H9 (cell line): ENCODE measurements around the gene DEFB121. TPM values are rescaled to one million over a fixed set of nuclear protein-coding genes. Genes with fewer than 3 reads are reported as not detected.

Experiments used
- DNase-seq: peaks from one replicate; pipeline ENCODE4 v3.0.0-alpha.2; 2017
- H2AFZ ChIP-seq: one replicate; pipeline ENCODE4 v1.6.1; 2013; ENCODE audit warnings: mild to moderate bottlenecking, low read length, control low read depth, moderate library complexity
- H2AK5ac ChIP-seq: 2 replicates; pipeline ENCODE4 v1.6.1; 2013; ENCODE audit warnings: low read length, control low read depth, mixed read lengths; ENCODE audit not compliant: insufficient read length
- H2BK120ac ChIP-seq: one replicate; pipeline ENCODE4 v1.6.1; 2013; ENCODE audit warnings: low read depth, mild to moderate bottlenecking, low read length, control low read depth, inconsistent platforms; ENCODE audit not compliant: poor library complexity, severe bottlenecking
- H2BK12ac ChIP-seq: 2 replicates; pipeline ENCODE4 v1.6.1; 2013; ENCODE audit warnings: low read length, control low read depth, mixed read lengths, low read depth; ENCODE audit not compliant: insufficient read length
- H2BK15ac ChIP-seq: 2 replicates; pipeline ENCODE4 v1.6.1; 2013; ENCODE audit warnings: low read depth, low read length, control low read depth
- H2BK20ac ChIP-seq: one replicate; pipeline ENCODE4 v1.6.1; 2013; ENCODE audit warnings: low read depth, mild to moderate bottlenecking, low read length, control low read depth, inconsistent platforms; ENCODE audit not compliant: poor library complexity, severe bottlenecking
- H2BK5ac ChIP-seq: 2 replicates; pipeline ENCODE4 v1.6.1; 2013; ENCODE audit warnings: low read length, control low read depth, mixed read lengths; ENCODE audit not compliant: insufficient read length
- H3K14ac ChIP-seq: 2 replicates; pipeline ENCODE4 v1.6.1; 2013; ENCODE audit warnings: low read length, control low read depth; ENCODE audit not compliant: insufficient read depth
- H3K18ac ChIP-seq: 2 replicates; pipeline ENCODE4 v1.6.1; 2013; ENCODE audit warnings: low read depth, mild to moderate bottlenecking, mixed read lengths, low read length, control low read depth; ENCODE audit not compliant: insufficient read length
- H3K23ac ChIP-seq: 2 replicates; pipeline ENCODE4 v1.6.1; 2013; ENCODE audit warnings: low read length, control low read depth, mixed read lengths, low read depth; ENCODE audit not compliant: insufficient read length
- H3K23me2 ChIP-seq: 2 replicates; pipeline ENCODE4 v1.6.1; 2013; ENCODE audit warnings: low read depth, mild to moderate bottlenecking, mixed read lengths, low read length, control low read depth; ENCODE audit not compliant: insufficient read length, poor library complexity, severe bottlenecking
- H3K27ac ChIP-seq: 2 replicates; pipeline ENCODE4 v1.5.1; 2013; ENCODE audit warnings: low read length, control low read depth, mixed read lengths, low read depth; ENCODE audit not compliant: insufficient read length
- H3K27me3 ChIP-seq: 2 replicates; pipeline ENCODE4 v1.6.1; 2013; ENCODE audit warnings: low read length, control low read depth, inconsistent platforms; ENCODE audit not compliant: insufficient read depth
- H3K4ac ChIP-seq: 2 replicates; pipeline ENCODE4 v1.6.1; 2013; ENCODE audit warnings: low read depth, mild to moderate bottlenecking, control low read depth, inconsistent platforms, low read length, moderate library complexity
- H3K4me1 ChIP-seq: 2 replicates; pipeline ENCODE4 v1.6.1; 2013; ENCODE audit warnings: low read length, control low read depth, inconsistent platforms; ENCODE audit not compliant: insufficient read depth
- H3K4me2 ChIP-seq: 2 replicates; pipeline ENCODE4 v1.6.1; 2013; ENCODE audit warnings: low read length, control low read depth, mixed read lengths; ENCODE audit not compliant: insufficient read length, insufficient read depth
- H3K56ac ChIP-seq: 2 replicates; pipeline ENCODE4 v1.6.1; 2013; ENCODE audit warnings: low read depth, mild to moderate bottlenecking, mixed read lengths, low read length, control low read depth; ENCODE audit not compliant: insufficient read length
- H3K79me1 ChIP-seq: 2 replicates; pipeline ENCODE4 v1.6.1; 2013; ENCODE audit warnings: low read depth, mild to moderate bottlenecking, moderate library complexity, low read length, control low read depth, inconsistent platforms; ENCODE audit not compliant: insufficient read depth, poor library complexity, severe bottlenecking
- H3K79me2 ChIP-seq: 2 replicates; pipeline ENCODE4 v1.6.1; 2013; ENCODE audit warnings: low read length, control low read depth, inconsistent platforms; ENCODE audit not compliant: insufficient read depth
- H3K9ac ChIP-seq: 2 replicates; pipeline ENCODE4 v1.6.1; 2013; ENCODE audit warnings: low read length, control low read depth, mixed read lengths; ENCODE audit not compliant: insufficient read length; ENCODE audit errors: extremely low read depth
- H3K9me3 ChIP-seq: one replicate; pipeline ENCODE4 v1.6.1; 2013; ENCODE audit warnings: low read depth, low read length, inconsistent platforms; ENCODE audit not compliant: control insufficient read depth
- H3T11ph ChIP-seq: one replicate; pipeline ENCODE4 v1.6.1; 2013; ENCODE audit warnings: mild to moderate bottlenecking, low read length, control low read depth, inconsistent platforms
- H4K20me1 ChIP-seq: one replicate; pipeline ENCODE4 v1.6.1; 2013; ENCODE audit not compliant: control insufficient read depth, insufficient read length, insufficient read depth
- H4K5ac ChIP-seq: 2 replicates; pipeline ENCODE4 v1.6.1; 2013; ENCODE audit warnings: low read depth, mild to moderate bottlenecking, mixed read lengths, low read length, control low read depth; ENCODE audit not compliant: insufficient read length
- H4K8ac ChIP-seq: replicated peaks from 2 replicates; pipeline ENCODE4 v1.6.1; 2013; ENCODE audit warnings: low read length, control low read depth, mixed read lengths, low read depth; ENCODE audit not compliant: insufficient read length
- H4K91ac ChIP-seq: 2 replicates; pipeline ENCODE4 v1.6.1; 2013; ENCODE audit warnings: low read depth, mild to moderate bottlenecking, moderate library complexity, mixed read lengths, low read length, control low read depth; ENCODE audit not compliant: insufficient read length
- H3K27ac Mint-ChIP-seq, 3 experiments: 2 replicates in 2 of 3; 3 replicates in 1 of 3; pipeline ENCODE4 v1.8.0; 2020 to 2021; ENCODE audit warnings: mixed read lengths in 3 of 3, mild to moderate bottlenecking in 1 of 3, moderate library complexity in 1 of 3
- H3K27me3 Mint-ChIP-seq: 2 replicates; pipeline ENCODE4 v1.8.0; 2021; ENCODE audit warnings: low read depth, mild to moderate bottlenecking, moderate library complexity, mixed read lengths
- H3K36me3 Mint-ChIP-seq, 3 experiments: 2 replicates in 2 of 3; 3 replicates in 1 of 3; pipeline ENCODE4 v1.8.0; 2020 to 2021; ENCODE audit warnings: low read depth in 3 of 3, mixed read lengths in 3 of 3; ENCODE audit not compliant: insufficient read depth in 1 of 3
- H3K4me1 Mint-ChIP-seq, 2 experiments: 2 replicates each; pipeline ENCODE4 v1.8.0; 2020; ENCODE audit warnings: mixed read lengths in 2 of 2
- H3K4me3 Mint-ChIP-seq, 2 experiments: 2 replicates in 1 of 2; 3 replicates in 1 of 2; pipeline ENCODE4 v1.8.0; 2020 to 2021; ENCODE audit warnings: mild to moderate bottlenecking in 2 of 2, mixed read lengths in 2 of 2, moderate library complexity in 1 of 2
- H3K9me3 Mint-ChIP-seq, 2 experiments: 2 replicates in 1 of 2; 3 replicates in 1 of 2; pipeline ENCODE4 v1.8.0; 2020; ENCODE audit warnings: mild to moderate bottlenecking in 2 of 2, mixed read lengths in 2 of 2, moderate library complexity in 1 of 2
- WGBS: extraction: QIAGEN DNeasy Blood & Tissue Kit; methylation state at CpG from one replicate; pipeline ENCODE4 v1.1.7; 2013; ENCODE audit warnings: missing lambda C conversion rate, low lambda C conversion rate, mixed read lengths; ENCODE audit not compliant: insufficient read length; ENCODE audit errors: extremely low coverage; 5-methylcytosine and 5-hydroxymethylcytosine counted together
- total RNA-seq: library from RNA; stranded (reverse); gene quantifications from 2 replicates; pipeline ENCODE4 v1.2.1, GENCODE V29; 2021
- TF ChIP-seq, protein P1 (sequence below): fragments of 200-600 bp; sonication (generic); conservative IDR thresholded peaks from 3 replicates; pipeline ENCODE4 v1.8.0; 2021; ENCODE audit warnings: antibody characterized with exemption, mild to moderate bottlenecking

The DEFB121 gene
- total RNA-seq, 1 experiment from 2014 or later, result not detected

DNA sequence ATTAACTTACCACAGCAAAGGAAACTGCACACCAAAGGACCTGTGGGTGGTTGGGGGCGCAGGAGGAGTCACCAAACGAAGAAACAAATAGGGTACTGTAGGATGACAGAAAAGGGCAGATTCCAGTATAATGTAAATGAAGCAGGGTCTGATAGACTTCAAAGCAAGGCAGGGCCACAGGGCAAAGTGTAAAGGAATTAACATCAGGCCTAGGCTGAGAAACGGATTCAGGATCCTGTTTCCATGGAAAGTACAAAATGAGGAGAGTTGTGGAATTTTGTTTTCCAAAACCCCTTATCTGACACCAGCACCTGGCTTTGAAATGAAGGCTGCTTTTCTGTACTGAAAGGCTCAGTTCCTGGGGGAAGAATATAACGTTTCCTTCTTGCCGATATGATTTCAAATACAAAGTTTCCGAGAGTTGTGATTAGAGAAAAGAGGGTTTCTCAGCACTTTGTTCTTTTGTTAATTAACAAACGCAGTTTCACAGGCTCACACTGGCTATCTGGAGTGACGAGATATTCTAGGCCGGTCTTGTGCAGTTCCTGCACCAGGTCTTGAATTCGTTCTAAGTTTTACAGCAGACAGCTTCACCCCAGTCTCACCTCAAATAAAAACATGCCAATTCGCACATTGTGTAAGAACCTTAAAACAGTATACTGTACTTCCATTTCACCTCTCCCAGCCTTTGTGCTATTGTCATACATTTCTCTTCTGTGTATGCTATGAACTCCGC lies 40.2 kb upstream of the DEFB121 start:
- peaks cover 8% of the 10 kb centered on the region for H3K27me3 Mint-ChIP-seq

More for the DNA sequence above, 40.2 kb upstream of the DEFB121 start:
- H3K9ac ChIP-seq, result no peak overlapping the region
- H3K18ac ChIP-seq, result no peak overlapping the region
- H3K14ac ChIP-seq, result no peak overlapping the region
- no peak overlapping the region for H3K23ac ChIP-seq
- no peak overlapping the region for H3K27ac ChIP-seq
- DNase-seq, result no peak
- no peaks in the 10 kb centered on the region for H3K23me2 ChIP-seq
- no peak overlapping the region for H2BK20ac ChIP-seq
- TF ChIP-seq, protein P1, sequence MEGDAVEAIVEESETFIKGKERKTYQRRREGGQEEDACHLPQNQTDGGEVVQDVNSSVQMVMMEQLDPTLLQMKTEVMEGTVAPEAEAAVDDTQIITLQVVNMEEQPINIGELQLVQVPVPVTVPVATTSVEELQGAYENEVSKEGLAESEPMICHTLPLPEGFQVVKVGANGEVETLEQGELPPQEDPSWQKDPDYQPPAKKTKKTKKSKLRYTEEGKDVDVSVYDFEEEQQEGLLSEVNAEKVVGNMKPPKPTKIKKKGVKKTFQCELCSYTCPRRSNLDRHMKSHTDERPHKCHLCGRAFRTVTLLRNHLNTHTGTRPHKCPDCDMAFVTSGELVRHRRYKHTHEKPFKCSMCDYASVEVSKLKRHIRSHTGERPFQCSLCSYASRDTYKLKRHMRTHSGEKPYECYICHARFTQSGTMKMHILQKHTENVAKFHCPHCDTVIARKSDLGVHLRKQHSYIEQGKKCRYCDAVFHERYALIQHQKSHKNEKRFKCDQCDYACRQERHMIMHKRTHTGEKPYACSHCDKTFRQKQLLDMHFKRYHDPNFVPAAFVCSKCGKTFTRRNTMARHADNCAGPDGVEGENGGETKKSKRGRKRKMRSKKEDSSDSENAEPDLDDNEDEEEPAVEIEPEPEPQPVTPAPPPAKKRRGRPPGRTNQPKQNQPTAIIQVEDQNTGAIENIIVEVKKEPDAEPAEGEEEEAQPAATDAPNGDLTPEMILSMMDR, result no peak
- no peaks in the 10 kb centered on the region for H3K79me2 ChIP-seq
- H3K27me3 ChIP-seq, result no peaks in the 10 kb centered on the region
- no peak overlapping the region for H2BK120ac ChIP-seq
- Mint-ChIP-seq H3K9me3 (peaks cover 87 to 90% of the 10 kb centered on the region in 2 experiments), H3K27ac (no peak overlapping the region), H3K36me3 (peaks cover 6 to 46% (median 11%) of the 10 kb centered on the region in 3 experiments; a peak in 6 of 7 replicates), H3K4me1 (no peaks in the 10 kb centered on the region), H3K4me3 (no peak overlapping the region)
- no peak overlapping the region for H4K8ac ChIP-seq
- no peak overlapping the region for H3K56ac ChIP-seq
- no peak overlapping the region for H4K91ac ChIP-seq
- no peak overlapping the region for H2BK15ac ChIP-seq
- H2BK12ac ChIP-seq, result no peak overlapping the region
- no peak overlapping the region for H2BK5ac ChIP-seq
- WGBS, result no CpG with 5 or more reads among the region's 12 CpGs
- H4K20me1 ChIP-seq, result no peaks in the 10 kb centered on the region
- no peaks in the 10 kb centered on the region for H3K4me1 ChIP-seq
- H3T11ph ChIP-seq, result no peak overlapping the region
- H4K5ac ChIP-seq, result no peak overlapping the region
- H3K79me1 ChIP-seq, result no peaks in the 10 kb centered on the region
- peaks cover 68% of the 10 kb centered on the region for H3K9me3 ChIP-seq
- H2AK5ac ChIP-seq, result no peak overlapping the region
- H2AFZ ChIP-seq, result no peak overlapping the region
- H3K4me2 ChIP-seq, result no peak overlapping the region
- H3K4ac ChIP-seq, result no peak overlapping the region
